ENCODE measurements around the gene SMPD2.

Gene SMPD2

GRCh38 chr6:109453594-109454495 lies 13.3 kb downstream of the SMPD2 start:
- DNase-seq (ENCODE audit: low read depth, low spot score): no peak
- H3K27ac ChIP-seq: peak overlapping the region; percentile 57; the same call in 1 of the 2 replicates
- H3K4me3 ChIP-seq: peak overlapping the region; percentile 84

GRCh38 chr6:109454496-109455436 lies 14.2 kb downstream of the SMPD2 start:
- Histone ChIP-seq H3K4me3 (peak overlapping the region; percentile 84), H3K9me3 (ENCODE audit: low read depth, low read length) (no peaks in the 10 kb centered on the region), H3K36me3 (ENCODE audit: insufficient read depth, low read length) (no peaks in the 10 kb centered on the region), H3K9ac (ENCODE audit: insufficient read length) (peak overlapping the region; percentile 63), H3K27ac (peak overlapping the region; percentile 57; the same call in 1 of the 2 replicates)
- TF ChIP-seq POLR2AphosphoS5 (IDR thresholded peaks at IDR 0.05; ENCODE audit: borderline replicate concordance, low read depth, low read length) (0 out of 2 replicates have a peak, but pooled peaks have one; percentile 7), FOXP2 (optimal IDR thresholded peaks at IDR 0.05; ENCODE audit: control extremely low read depth, extremely low read length, insufficient read depth) (no peak)
- DNase-seq (ENCODE audit: low read depth, low spot score): no peak

More at GRCh38 chr6:109453594-109454495, 13.3 kb downstream of the SMPD2 start:
- Histone ChIP-seq H3K9ac (ENCODE audit: insufficient read length) (no peak overlapping the region), H3K36me3 (ENCODE audit: insufficient read depth, low read length) (no peaks in the 10 kb centered on the region), H3K9me3 (ENCODE audit: low read depth, low read length) (no peaks in the 10 kb centered on the region)
- no peak for TF ChIP-seq POLR2AphosphoS5 (IDR thresholded peaks at IDR 0.05; ENCODE audit: borderline replicate concordance, low read depth, low read length)
- no peak for TF ChIP-seq EZH2 (IDR thresholded peaks at IDR 0.05)
- TF ChIP-seq FOXP2 (optimal IDR thresholded peaks at IDR 0.05; ENCODE audit: control extremely low read depth, extremely low read length, insufficient read depth): no peak

DNA sequence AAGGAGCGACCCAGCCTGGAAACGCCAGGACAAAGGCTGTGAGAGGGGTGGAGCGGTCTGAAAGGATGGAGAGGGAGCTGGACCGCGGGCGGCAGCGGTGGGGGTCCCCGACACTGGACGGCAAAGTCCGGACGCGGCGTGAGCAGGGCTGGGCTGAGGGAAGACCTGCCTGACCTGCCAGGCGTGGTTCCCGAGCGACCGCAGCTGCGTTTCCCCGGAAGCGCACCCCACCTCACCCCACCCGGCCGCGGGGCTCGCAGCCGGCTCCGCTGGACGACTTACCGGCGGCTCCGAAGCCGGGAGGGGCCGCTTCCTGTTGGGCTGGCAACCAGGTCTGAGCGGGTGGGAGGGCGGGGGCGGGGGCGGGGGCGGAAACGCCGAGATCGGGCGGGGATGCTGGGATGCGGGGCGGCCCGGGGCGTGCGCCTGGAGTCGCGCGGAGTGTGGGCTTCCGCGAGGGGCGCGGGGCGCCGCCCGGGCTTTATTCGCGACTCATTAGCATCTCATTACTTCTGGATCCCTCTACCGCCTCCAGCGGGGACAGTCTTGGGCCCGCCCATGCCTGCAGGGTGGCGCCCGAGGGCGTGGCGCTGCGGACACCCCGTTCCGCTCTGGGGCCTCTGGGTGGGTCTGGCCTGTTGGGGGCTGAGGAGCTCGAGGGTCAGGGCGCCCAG lies 15.1 kb downstream of the SMPD2 start, which contains the start of gene MICAL1:
Gene MICAL1 (minus strand): TSS at position 336 of the 674 bp plus-strand sequence. CDS start 1,576 bp downstream, outside the sequence.
- H3K36me3 ChIP-seq (ENCODE audit: insufficient read depth, low read length): no peaks in the 10 kb centered on the region
- TF ChIP-seq FOXP2 (optimal IDR thresholded peaks at IDR 0.05; ENCODE audit: control extremely low read depth, extremely low read length, insufficient read depth) (no peak), POLR2AphosphoS5 (IDR thresholded peaks at IDR 0.05; ENCODE audit: borderline replicate concordance, low read depth, low read length) (peak; percentile 44; the same call in 1 of the 2 replicates), EZH2 (IDR thresholded peaks at IDR 0.05) (no peak)
- DNase-seq (ENCODE audit: low read depth, low spot score): no peak
- peak within 1 kb of the TSS; percentile 57; the same call in 1 of the 2 replicates for H3K27ac ChIP-seq
- H3K9me3 ChIP-seq (ENCODE audit: low read depth, low read length): no peaks in the 10 kb centered on the region
- H3K4me3 ChIP-seq: peak within 1 kb of the TSS; percentile 84
- peak within 1 kb of the TSS; percentile 66 for H3K9ac ChIP-seq (ENCODE audit: insufficient read length)

DNA sequence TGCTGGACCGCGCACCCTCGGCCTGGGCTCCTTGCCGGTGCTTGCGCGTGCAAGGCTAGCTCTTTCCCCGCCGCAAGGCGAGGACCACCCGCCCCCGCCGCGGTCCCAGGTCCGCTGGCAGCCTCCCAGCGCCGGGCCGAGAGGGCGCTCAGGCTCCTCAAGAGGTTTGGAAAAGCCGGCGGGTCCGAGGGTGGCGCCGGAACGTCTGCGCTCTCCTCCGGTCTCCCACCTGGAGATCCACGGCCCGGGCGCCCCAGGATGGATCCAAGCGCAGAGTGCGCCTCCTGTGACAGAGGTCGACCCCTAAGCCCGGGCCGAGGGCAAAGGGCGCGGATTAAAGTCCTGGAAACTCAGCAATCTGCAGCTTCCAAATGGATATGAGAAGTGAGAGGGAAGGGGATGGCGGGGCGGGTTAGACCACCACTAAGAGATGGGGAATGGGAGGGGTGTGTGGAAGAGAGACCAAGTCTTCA lies 15.6 kb downstream of the SMPD2 start:
- H3K4me3 ChIP-seq: peak overlapping the region; percentile 84
- H3K27ac ChIP-seq: no peak overlapping the region
- no peak for TF ChIP-seq FOXP2 (optimal IDR thresholded peaks at IDR 0.05; ENCODE audit: control extremely low read depth, extremely low read length, insufficient read depth)
- H3K9me3 ChIP-seq (ENCODE audit: low read depth, low read length): no peaks in the 10 kb centered on the region
- no peak for DNase-seq (ENCODE audit: low read depth, low spot score)
- peaks cover 2% of the 10 kb centered on the region for H3K36me3 ChIP-seq (ENCODE audit: insufficient read depth, low read length)
- peak overlapping the region; percentile 66 for H3K9ac ChIP-seq (ENCODE audit: insufficient read length)

GRCh38 chr6:109456710-109457561 lies 16.4 kb downstream of the SMPD2 start:
- Histone ChIP-seq H3K9ac (ENCODE audit: insufficient read length) (no peak overlapping the region), H3K27ac (peak overlapping the region; percentile 81), H3K9me3 (ENCODE audit: low read depth, low read length) (no peaks in the 10 kb centered on the region), H3K36me3 (ENCODE audit: insufficient read depth, low read length) (peaks cover 9% of the 10 kb centered on the region), H3K4me3 (peak overlapping the region; percentile 84)
- TF ChIP-seq EZH2 (IDR thresholded peaks at IDR 0.05) (no peak), FOXP2 (optimal IDR thresholded peaks at IDR 0.05; ENCODE audit: control extremely low read depth, extremely low read length, insufficient read depth) (no peak), POLR2AphosphoS5 (IDR thresholded peaks at IDR 0.05; ENCODE audit: borderline replicate concordance, low read depth, low read length) (no peak)
- no peak for DNase-seq (ENCODE audit: low read depth, low spot score)

- H3K4me3 ChIP-seq: peak overlapping the region; percentile 84
- H3K9ac ChIP-seq (ENCODE audit: insufficient read length): no peak overlapping the region
- no peaks in the 10 kb centered on the region for H3K9me3 ChIP-seq (ENCODE audit: low read depth, low read length)
- TF ChIP-seq EZH2 (IDR thresholded peaks at IDR 0.05) (no peak), POLR2AphosphoS5 (IDR thresholded peaks at IDR 0.05; ENCODE audit: borderline replicate concordance, low read depth, low read length) (peak; percentile 46; the same call in 1 of the 2 replicates)
- DNase-seq (ENCODE audit: low read depth, low spot score): no peak
- peak overlapping the region; percentile 81 for H3K27ac ChIP-seq
- H3K36me3 ChIP-seq (ENCODE audit: insufficient read depth, low read length): peaks cover 15% of the 10 kb centered on the region
Observed at GRCh38 chr6:109457562-109457996, 17.1 kb downstream of the SMPD2 start.
